ENCODE data around the gene TMEM74B.
"Not testable (repeated sequence)": the region's sequence is repeated elsewhere in the genome, so short reads cannot be mapped to it uniquely, and the experiment has no call there.

Gene TMEM74B

GRCh38 chr20:1160991-1161390 lies 23.8 kb downstream of the TMEM74B start:
- H3K27ac ChIP-seq (ENCODE audit: low read depth, low read length), result no peak overlapping the region
- H3K4me3 ChIP-seq (ENCODE audit: low read length), result no peak overlapping the region
- H3K4me1 ChIP-seq (ENCODE audit: insufficient read depth, low read length), result no peaks in the 10 kb centered on the region
- no peaks in the 10 kb centered on the region for H3K9me3 ChIP-seq (ENCODE audit: insufficient read depth, low read depth, low read length)
- H3K36me3 ChIP-seq (ENCODE audit: insufficient read depth, low read length), result peaks cover 73% of the 10 kb centered on the region
- no peaks in the 10 kb centered on the region for H3K27me3 ChIP-seq (ENCODE audit: insufficient read depth, low read length)
- 97% methylated on average over 12 of the region's 12 CpGs for WGBS
- H3K9ac ChIP-seq (ENCODE audit: low read depth, low read length), result no peak overlapping the region

- Histone ChIP-seq H3K36me3 (ENCODE audit: insufficient read depth, low read length) (peaks cover 73% of the 10 kb centered on the region), H3K4me1 (ENCODE audit: insufficient read depth, low read length) (no peaks in the 10 kb centered on the region)
- WGBS, result 97% methylated on average over 10 of the region's 10 CpGs
These were observed 24.3 kb downstream of the TMEM74B start for GRCh38 chr20:1160496-1160895.

GRCh38 chr20:1155342-1155741 lies 29.4 kb downstream of the TMEM74B start:
- Histone ChIP-seq H3K9ac (ENCODE audit: low read depth, low read length) (no peak overlapping the region), H3K4me3 (ENCODE audit: low read length) (no peak overlapping the region), H3K27me3 (ENCODE audit: insufficient read depth, low read length) (no peaks in the 10 kb centered on the region), H3K27ac (ENCODE audit: low read depth, low read length) (no peak overlapping the region), H3K36me3 (ENCODE audit: insufficient read depth, low read length) (peaks cover 62% of the 10 kb centered on the region), H3K9me3 (ENCODE audit: insufficient read depth, low read depth, low read length) (no peaks in the 10 kb centered on the region), H3K4me1 (ENCODE audit: insufficient read depth, low read length) (no peaks in the 10 kb centered on the region)
- WGBS, result 82% methylated on average over 3 of the region's 3 CpGs

More at GRCh38 chr20:1160496-1160895, 24.3 kb downstream of the TMEM74B start:
- Histone ChIP-seq H3K9me3 (ENCODE audit: insufficient read depth, low read depth, low read length) (no peaks in the 10 kb centered on the region), H3K9ac (ENCODE audit: low read depth, low read length) (no peak overlapping the region), H3K4me3 (ENCODE audit: low read length) (no peak overlapping the region), H3K27ac (ENCODE audit: low read depth, low read length) (no peak overlapping the region), H3K27me3 (ENCODE audit: insufficient read depth, low read length) (no peaks in the 10 kb centered on the region)

GRCh38 chr20:1154691-1155090 lies 30.1 kb downstream of the TMEM74B start:
- peaks cover 56% of the 10 kb centered on the region for H3K36me3 ChIP-seq (ENCODE audit: insufficient read depth, low read length)
- no peaks in the 10 kb centered on the region for H3K9me3 ChIP-seq (ENCODE audit: insufficient read depth, low read depth, low read length)
- no peak overlapping the region for H3K4me3 ChIP-seq (ENCODE audit: low read length)
- no peak overlapping the region for H3K9ac ChIP-seq (ENCODE audit: low read depth, low read length)
- H3K27me3 ChIP-seq (ENCODE audit: insufficient read depth, low read length), result no peaks in the 10 kb centered on the region
- 99% methylated on average over 1 of the region's 1 CpG for WGBS
- no peaks in the 10 kb centered on the region for H3K4me1 ChIP-seq (ENCODE audit: insufficient read depth, low read length)
- no peak overlapping the region for H3K27ac ChIP-seq (ENCODE audit: low read depth, low read length)

GRCh38 chr20:1154226-1154625 lies 30.6 kb downstream of the TMEM74B start:
- no peak overlapping the region for H3K4me3 ChIP-seq (ENCODE audit: low read length)
- no peak overlapping the region for H3K27ac ChIP-seq (ENCODE audit: low read depth, low read length)
- no peaks in the 10 kb centered on the region for H3K9me3 ChIP-seq (ENCODE audit: insufficient read depth, low read depth, low read length)
- H3K36me3 ChIP-seq (ENCODE audit: insufficient read depth, low read length), result peaks cover 60% of the 10 kb centered on the region
- H3K4me1 ChIP-seq (ENCODE audit: insufficient read depth, low read length), result no peaks in the 10 kb centered on the region
- H3K27me3 ChIP-seq (ENCODE audit: insufficient read depth, low read length), result no peaks in the 10 kb centered on the region
- no peak overlapping the region for H3K9ac ChIP-seq (ENCODE audit: low read depth, low read length)

- no peaks in the 10 kb centered on the region for H3K27me3 ChIP-seq (ENCODE audit: insufficient read depth, low read length)
- H3K4me3 ChIP-seq (ENCODE audit: low read length), result no peak overlapping the region
- 100% methylated on average over 1 of the region's 1 CpG for WGBS
- no peaks in the 10 kb centered on the region for H3K9me3 ChIP-seq (ENCODE audit: insufficient read depth, low read depth, low read length)
- H3K27ac ChIP-seq (ENCODE audit: low read depth, low read length), result no peak overlapping the region
- peaks cover 80% of the 10 kb centered on the region for H3K36me3 ChIP-seq (ENCODE audit: insufficient read depth, low read length)
- H3K4me1 ChIP-seq (ENCODE audit: insufficient read depth, low read length), result no peaks in the 10 kb centered on the region
- no peak overlapping the region for H3K9ac ChIP-seq (ENCODE audit: low read depth, low read length)
These were observed 33.8 kb downstream of the TMEM74B start for GRCh38 chr20:1150968-1151367.

GRCh38 chr20:1150218-1150617 lies 34.6 kb downstream of the TMEM74B start:
- Histone ChIP-seq H3K27me3 (ENCODE audit: insufficient read depth, low read length) (no peaks in the 10 kb centered on the region), H3K36me3 (ENCODE audit: insufficient read depth, low read length) (peaks cover 80% of the 10 kb centered on the region), H3K27ac (ENCODE audit: low read depth, low read length) (no peak overlapping the region), H3K4me1 (ENCODE audit: insufficient read depth, low read length) (no peaks in the 10 kb centered on the region), H3K9ac (ENCODE audit: low read depth, low read length) (no peak overlapping the region), H3K4me3 (ENCODE audit: low read length) (no peak overlapping the region), H3K9me3 (ENCODE audit: insufficient read depth, low read depth, low read length) (no peaks in the 10 kb centered on the region)
- WGBS, result 90% methylated on average over 3 of the region's 4 CpGs

GRCh38 chr20:1149812-1150211 lies 35.0 kb downstream of the TMEM74B start:
- H3K9me3 ChIP-seq (ENCODE audit: insufficient read depth, low read depth, low read length); H3K4me1 ChIP-seq (ENCODE audit: insufficient read depth, low read length); H3K27me3 ChIP-seq (ENCODE audit: insufficient read depth, low read length); H3K9ac ChIP-seq (ENCODE audit: low read depth, low read length); H3K27ac ChIP-seq (ENCODE audit: low read depth, low read length); H3K4me3 ChIP-seq (ENCODE audit: low read length): not testable (repeated sequence)
- 40% methylated on average over 1 of the region's 2 CpGs for WGBS
- peaks cover 79% of the 10 kb centered on the region for H3K36me3 ChIP-seq (ENCODE audit: insufficient read depth, low read length)

- WGBS, result 97% methylated on average over 4 of the region's 5 CpGs
- H3K9me3 ChIP-seq (ENCODE audit: insufficient read depth, low read depth, low read length), result no peaks in the 10 kb centered on the region
- H3K27ac ChIP-seq (ENCODE audit: low read depth, low read length), result no peak overlapping the region
- H3K36me3 ChIP-seq (ENCODE audit: insufficient read depth, low read length), result peaks cover 76% of the 10 kb centered on the region
- H3K4me3 ChIP-seq (ENCODE audit: low read length), result no peak overlapping the region
- H3K9ac ChIP-seq (ENCODE audit: low read depth, low read length), result no peak overlapping the region
- no peaks in the 10 kb centered on the region for H3K27me3 ChIP-seq (ENCODE audit: insufficient read depth, low read length)
- H3K4me1 ChIP-seq (ENCODE audit: insufficient read depth, low read length), result no peaks in the 10 kb centered on the region
These were observed 37.8 kb downstream of the TMEM74B start for GRCh38 chr20:1146957-1147356.

- Histone ChIP-seq H3K9me3 (ENCODE audit: insufficient read depth, low read depth, low read length) (no peaks in the 10 kb centered on the region), H3K4me3 (ENCODE audit: low read length) (no peak overlapping the region), H3K36me3 (ENCODE audit: insufficient read depth, low read length) (peaks cover 86% of the 10 kb centered on the region), H3K27ac (ENCODE audit: low read depth, low read length) (no peak overlapping the region), H3K9ac (ENCODE audit: low read depth, low read length) (no peak overlapping the region), H3K4me1 (ENCODE audit: insufficient read depth, low read length) (no peaks in the 10 kb centered on the region), H3K27me3 (ENCODE audit: insufficient read depth, low read length) (no peaks in the 10 kb centered on the region)
- WGBS, result 94% methylated on average over 10 of the region's 10 CpGs
These were observed 40.2 kb downstream of the TMEM74B start for GRCh38 chr20:1144401-1145172.

- Histone ChIP-seq H3K9ac (ENCODE audit: low read depth, low read length) (no peak overlapping the region), H3K36me3 (ENCODE audit: insufficient read depth, low read length) (peaks cover 92% of the 10 kb centered on the region), H3K9me3 (ENCODE audit: insufficient read depth, low read depth, low read length) (no peaks in the 10 kb centered on the region), H3K27me3 (ENCODE audit: insufficient read depth, low read length) (no peaks in the 10 kb centered on the region), H3K4me1 (ENCODE audit: insufficient read depth, low read length) (no peaks in the 10 kb centered on the region), H3K4me3 (ENCODE audit: low read length) (no peak overlapping the region), H3K27ac (ENCODE audit: low read depth, low read length) (no peak overlapping the region)
- WGBS, result 100% methylated on average over 4 of the region's 4 CpGs
These were observed 47.5 kb downstream of the TMEM74B start for GRCh38 chr20:1137236-1137635.

GRCh38 chr20:1134836-1135235 lies 49.9 kb downstream of the TMEM74B start:
- H3K36me3 ChIP-seq (ENCODE audit: insufficient read depth, low read length), result peaks cover 94% of the 10 kb centered on the region

More at GRCh38 chr20:1134836-1135235, 49.9 kb downstream of the TMEM74B start:
- no peak overlapping the region for H3K4me3 ChIP-seq (ENCODE audit: low read length)
- no peak overlapping the region for H3K9ac ChIP-seq (ENCODE audit: low read depth, low read length)
- no peaks in the 10 kb centered on the region for H3K27me3 ChIP-seq (ENCODE audit: insufficient read depth, low read length)
- WGBS, result 98% methylated on average over 12 of the region's 12 CpGs
- H3K4me1 ChIP-seq (ENCODE audit: insufficient read depth, low read length), result no peaks in the 10 kb centered on the region
- no peaks in the 10 kb centered on the region for H3K9me3 ChIP-seq (ENCODE audit: insufficient read depth, low read depth, low read length)
- H3K27ac ChIP-seq (ENCODE audit: low read depth, low read length), result no peak overlapping the region
